Measurements from ENCODE around the gene AFF3. TPM values are rescaled to one million over a fixed set of nuclear protein-coding genes. Genes with fewer than 3 reads are reported as not detected.

AFF3 gene
- total RNA-seq, 1 experiment from 2014 or later: 0.22 TPM

GRCh38 chr2:99915108-99915675 lies 227.2 kb downstream of the AFF3 start:
- no peaks in the 10 kb centered on the region for H3K9me3 ChIP-seq (ENCODE audit: control insufficient read depth, low read depth, low read length)
- TF ChIP-seq CTCF (conservative IDR thresholded peaks at IDR 0.05): no peak
- Mint-ChIP-seq H3K36me3 (ENCODE audit: insufficient read depth in 1 of 3, low read depth in 3 of 3) (no peaks in the 10 kb centered on the region), H3K27ac (no peak overlapping the region), H3K4me3 (no peak overlapping the region), H3K27me3 (ENCODE audit: low read depth) (0 out of 2 replicates have a peak, but pooled peaks cover 3% of the 10 kb centered on the region), H3K4me1 (peaks cover 8 to 13% of the 10 kb centered on the region in 2 experiments; a peak in 3 of 4 replicates), H3K9me3 (no peaks in the 10 kb centered on the region)
- no peaks in the 10 kb centered on the region for H3K79me1 ChIP-seq (ENCODE audit: insufficient read depth, low read depth, low read length, poor library complexity, severe bottlenecking)
- no peaks in the 10 kb centered on the region for H3K4me1 ChIP-seq (ENCODE audit: insufficient read depth, low read length)
- no peak overlapping the region for H3K27ac ChIP-seq (ENCODE audit: insufficient read length, low read depth, low read length)
- H2AK5ac ChIP-seq (ENCODE audit: insufficient read length, low read length): no peak overlapping the region
- no peak overlapping the region for H2BK5ac ChIP-seq (ENCODE audit: insufficient read length, low read length)
- no peak overlapping the region for H2BK15ac ChIP-seq (ENCODE audit: low read depth, low read length)
- no peak overlapping the region for H3T11ph ChIP-seq (ENCODE audit: low read length)
- H2BK20ac ChIP-seq (ENCODE audit: low read depth, low read length, poor library complexity, severe bottlenecking): no peak overlapping the region
- DNase-seq: no peak
- no peak overlapping the region for H3K56ac ChIP-seq (ENCODE audit: insufficient read length, low read depth, low read length)
- no peak overlapping the region for H3K14ac ChIP-seq (ENCODE audit: insufficient read depth, low read length)
- H4K5ac ChIP-seq (ENCODE audit: insufficient read length, low read depth, low read length): no peak overlapping the region
- H2AFZ ChIP-seq (ENCODE audit: low read length): no peak overlapping the region
- no peaks in the 10 kb centered on the region for H4K20me1 ChIP-seq (ENCODE audit: control insufficient read depth, insufficient read depth, insufficient read length)
- no peak overlapping the region for H4K91ac ChIP-seq (ENCODE audit: insufficient read length, low read depth, low read length)
- H3K4ac ChIP-seq (ENCODE audit: low read depth, low read length): no peak overlapping the region
- H3K9ac ChIP-seq (ENCODE audit: extremely low read depth, insufficient read length, low read length): no peak overlapping the region
- H3K27me3 ChIP-seq (ENCODE audit: insufficient read depth, low read length): no peaks in the 10 kb centered on the region
- H4K8ac ChIP-seq (replicated peaks; ENCODE audit: insufficient read length, low read depth, low read length): no peak overlapping the region
- H3K79me2 ChIP-seq (ENCODE audit: insufficient read depth, low read length): no peaks in the 10 kb centered on the region
- no CpG with 5 or more reads among the region's 8 CpGs for WGBS (ENCODE audit: extremely low coverage, insufficient read length, low lambda C conversion rate)
- no peak overlapping the region for H2BK12ac ChIP-seq (ENCODE audit: insufficient read length, low read depth, low read length)
- H3K23ac ChIP-seq (ENCODE audit: insufficient read length, low read depth, low read length): no peak overlapping the region
- H3K18ac ChIP-seq (ENCODE audit: insufficient read length, low read depth, low read length): no peak overlapping the region
- no peaks in the 10 kb centered on the region for H3K23me2 ChIP-seq (ENCODE audit: insufficient read length, low read depth, low read length, poor library complexity, severe bottlenecking)
- no peak overlapping the region for H2BK120ac ChIP-seq (ENCODE audit: low read depth, low read length, poor library complexity, severe bottlenecking)
- no peak overlapping the region for H3K4me2 ChIP-seq (ENCODE audit: insufficient read depth, insufficient read length, low read length)
